ENCODE results near the gene PAPSS2. TPM values are rescaled to one million over a fixed set of nuclear protein-coding genes. Genes with fewer than 3 reads are reported as not detected.

PAPSS2 gene
- polyA plus RNA-seq, 1 experiment = 133 TPM

DNA sequence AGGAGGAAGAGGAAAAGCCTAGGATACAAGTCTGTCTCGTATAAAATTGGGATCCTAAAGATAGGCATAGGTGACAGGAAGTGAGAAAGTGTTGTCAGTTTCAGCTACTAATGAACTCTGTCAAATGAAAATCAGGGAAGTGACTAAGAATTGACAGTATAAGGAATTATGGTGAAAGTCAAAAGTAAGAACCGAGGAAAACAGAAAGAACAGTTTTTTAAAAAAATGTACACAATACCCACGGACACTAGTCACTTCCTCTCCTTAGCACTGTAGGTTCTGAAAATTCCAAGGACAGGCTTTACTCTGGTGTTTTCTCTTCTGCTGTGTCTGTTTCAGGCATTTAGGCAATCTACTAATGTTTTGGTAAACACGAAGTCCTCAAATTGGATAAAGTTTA, 116.1 kb downstream of the PAPSS2 start:
- TF ChIP-seq, protein P1, sequence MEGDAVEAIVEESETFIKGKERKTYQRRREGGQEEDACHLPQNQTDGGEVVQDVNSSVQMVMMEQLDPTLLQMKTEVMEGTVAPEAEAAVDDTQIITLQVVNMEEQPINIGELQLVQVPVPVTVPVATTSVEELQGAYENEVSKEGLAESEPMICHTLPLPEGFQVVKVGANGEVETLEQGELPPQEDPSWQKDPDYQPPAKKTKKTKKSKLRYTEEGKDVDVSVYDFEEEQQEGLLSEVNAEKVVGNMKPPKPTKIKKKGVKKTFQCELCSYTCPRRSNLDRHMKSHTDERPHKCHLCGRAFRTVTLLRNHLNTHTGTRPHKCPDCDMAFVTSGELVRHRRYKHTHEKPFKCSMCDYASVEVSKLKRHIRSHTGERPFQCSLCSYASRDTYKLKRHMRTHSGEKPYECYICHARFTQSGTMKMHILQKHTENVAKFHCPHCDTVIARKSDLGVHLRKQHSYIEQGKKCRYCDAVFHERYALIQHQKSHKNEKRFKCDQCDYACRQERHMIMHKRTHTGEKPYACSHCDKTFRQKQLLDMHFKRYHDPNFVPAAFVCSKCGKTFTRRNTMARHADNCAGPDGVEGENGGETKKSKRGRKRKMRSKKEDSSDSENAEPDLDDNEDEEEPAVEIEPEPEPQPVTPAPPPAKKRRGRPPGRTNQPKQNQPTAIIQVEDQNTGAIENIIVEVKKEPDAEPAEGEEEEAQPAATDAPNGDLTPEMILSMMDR (IDR thresholded peaks at IDR 0.05; ENCODE audit: insufficient read depth, low read depth, low read length) = no peak
- no peak for DNase-seq (ENCODE audit: low read depth)
- ChIA-PET POLR2A (interaction anchor here (0.7 kb wide), 1 partner anchor 267 kb away, joined by 8 read pairs; no protein-coding TSS in a partner anchor), CTCF (interaction anchor here (1.0 kb wide), 1 partner anchor 119 kb away, joined by 5 read pairs; no protein-coding TSS in a partner anchor)
- no peaks in the 10 kb centered on the region for H3K27me3 ChIP-seq (ENCODE audit: control insufficient read depth, insufficient read depth, low read length)
- H3K36me3 ChIP-seq (ENCODE audit: control insufficient read depth, insufficient read depth, low read length) = no peaks in the 10 kb centered on the region; the same call in none of the 2 replicates
- H3K4me3 ChIP-seq (ENCODE audit: low read depth, low read length) = no peak overlapping the region

DNA sequence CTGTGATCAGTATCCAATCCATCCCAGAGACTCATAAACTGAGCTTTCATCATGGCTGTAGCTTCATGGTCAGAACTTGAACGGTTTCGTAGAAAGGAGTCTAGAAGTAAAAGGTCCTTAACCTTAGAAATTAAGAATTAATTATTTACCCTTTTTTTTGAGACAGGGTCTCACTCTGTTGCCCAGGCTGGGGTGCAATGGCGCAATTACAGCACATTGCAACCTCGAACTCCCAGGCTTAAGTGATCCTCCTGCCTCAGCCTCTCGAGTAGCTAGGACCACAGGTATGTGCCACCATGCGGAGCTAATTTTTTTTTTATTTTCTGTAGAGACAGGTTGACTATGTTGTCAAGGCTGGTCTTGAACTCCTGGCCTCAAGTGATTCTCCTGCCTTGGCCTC, 116.7 kb downstream of the PAPSS2 start:
- Histone ChIP-seq H3K36me3 (ENCODE audit: control insufficient read depth, insufficient read depth, low read length) (no peaks in the 10 kb centered on the region; the same call in none of the 2 replicates), H3K27me3 (ENCODE audit: control insufficient read depth, insufficient read depth, low read length) (no peaks in the 10 kb centered on the region), H3K4me3 (ENCODE audit: low read depth, low read length) (no peak overlapping the region)
- ChIA-PET CTCF (interaction anchor here (1.0 kb wide), 1 partner anchor 120 kb away, joined by 5 read pairs; no protein-coding TSS in a partner anchor), POLR2A (no interaction called here)
- TF ChIP-seq, protein P1 (IDR thresholded peaks at IDR 0.05; ENCODE audit: insufficient read depth, low read depth, low read length) = no peak
- no peak for DNase-seq (ENCODE audit: low read depth)

DNA sequence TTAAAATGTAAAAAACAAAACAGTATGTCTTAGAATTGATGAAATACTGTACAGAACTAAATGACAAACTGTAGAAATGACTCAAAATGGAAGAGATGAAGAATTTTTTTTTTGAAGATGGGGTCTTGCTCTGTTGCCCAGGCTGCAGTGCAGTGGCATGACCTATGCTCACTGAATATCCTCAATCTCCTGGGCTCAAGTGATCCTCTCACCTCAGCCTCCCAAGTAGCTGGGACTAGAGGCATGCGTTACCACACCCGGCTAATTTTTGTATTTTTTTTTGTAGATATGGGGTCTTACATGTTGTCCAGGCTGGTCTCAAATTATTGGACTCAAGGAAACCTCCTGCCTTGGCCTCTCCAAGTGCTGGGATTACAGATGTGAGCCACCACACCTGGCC, 121.9 kb downstream of the PAPSS2 start:
- TF ChIP-seq, protein P1 (IDR thresholded peaks at IDR 0.05; ENCODE audit: insufficient read depth, low read depth, low read length) = no peak
- CTCF ChIA-PET = no interaction called here
- H3K36me3 ChIP-seq (ENCODE audit: control insufficient read depth, insufficient read depth, low read length) = peaks cover 3% of the 10 kb centered on the region
- no peaks in the 10 kb centered on the region for H3K27me3 ChIP-seq (ENCODE audit: control insufficient read depth, insufficient read depth, low read length)
- no peak for DNase-seq (ENCODE audit: low read depth)
- POLR2A ChIA-PET = no interaction called here
- no peak overlapping the region for H3K4me3 ChIP-seq (ENCODE audit: low read depth, low read length)

DNA sequence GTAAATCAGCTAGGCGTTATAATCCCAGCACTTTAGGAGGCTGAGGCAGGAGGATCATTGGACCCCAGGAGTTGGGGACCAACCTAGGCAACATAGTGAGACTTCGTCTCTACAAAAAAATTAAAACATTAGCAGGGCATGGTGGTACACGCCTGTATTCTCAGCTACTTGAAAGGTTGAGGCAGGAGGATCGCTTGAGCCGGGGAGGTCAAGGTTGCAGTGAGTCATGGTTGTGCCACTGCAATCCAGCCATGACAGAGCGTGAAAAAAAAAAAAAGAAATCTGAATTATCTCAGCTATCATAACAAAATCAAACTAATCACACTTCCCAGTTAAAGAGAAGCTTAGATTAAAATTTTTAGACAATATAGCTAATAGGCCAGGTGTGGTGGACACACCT, 123.0 kb downstream of the PAPSS2 start:
- Histone ChIP-seq H3K36me3 (ENCODE audit: control insufficient read depth, insufficient read depth, low read length) (peaks cover 3% of the 10 kb centered on the region), H3K4me3 (ENCODE audit: low read depth, low read length) (no peak overlapping the region), H3K27me3 (ENCODE audit: control insufficient read depth, insufficient read depth, low read length) (no peaks in the 10 kb centered on the region)
- TF ChIP-seq, protein P1 (IDR thresholded peaks at IDR 0.05; ENCODE audit: insufficient read depth, low read depth, low read length) = no peak
- ChIA-PET POLR2A (no interaction called here), CTCF (interaction anchor here (1.1 to 2.0 kb wide), 3 partner anchors 8 to 32 kb away, joined by 3 to 7 read pairs (median 5); no protein-coding TSS in a partner anchor)
- DNase-seq (ENCODE audit: low read depth) = no peak

DNA sequence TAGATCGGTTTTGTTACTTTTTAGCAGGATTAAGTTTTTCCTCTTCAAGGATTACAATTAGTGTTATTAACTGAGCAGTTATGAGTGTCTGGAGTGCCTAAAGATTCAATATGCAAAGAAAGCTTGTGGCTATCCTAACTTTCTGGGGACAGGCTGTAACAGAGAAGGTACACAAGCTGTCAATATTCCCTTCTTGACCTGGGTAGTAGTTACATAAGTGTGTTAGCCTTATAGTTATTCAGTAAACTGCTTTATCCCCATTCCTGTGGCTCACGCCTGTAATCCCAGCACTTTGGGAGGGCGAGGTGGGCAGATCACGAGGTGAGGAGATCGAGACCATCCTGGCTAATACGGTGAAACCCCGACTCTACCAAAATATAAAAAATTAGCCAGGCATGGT, 126.7 kb downstream of the PAPSS2 start:
- H3K4me3 ChIP-seq (ENCODE audit: low read depth, low read length) = no peak overlapping the region
- TF ChIP-seq, protein P1 (IDR thresholded peaks at IDR 0.05; ENCODE audit: insufficient read depth, low read depth, low read length) = no peak
- POLR2A ChIA-PET = no interaction called here
- CTCF ChIA-PET = interaction anchor here (1.0 to 1.7 kb wide), 2 partner anchors 14 to 18 kb away, joined by 3 to 4 read pairs; no protein-coding TSS in a partner anchor
- no peaks in the 10 kb centered on the region for H3K27me3 ChIP-seq (ENCODE audit: control insufficient read depth, insufficient read depth, low read length)
- H3K36me3 ChIP-seq (ENCODE audit: control insufficient read depth, insufficient read depth, low read length) = peaks cover 3% of the 10 kb centered on the region
- no peak for DNase-seq (ENCODE audit: low read depth)

All from BJ (cell line).